GM13976 (cell line): ENCODE results near the gene LASP1.

ENCODE experiments used
- DNase-seq: peaks from one replicate; pipeline ENCODE4 v3.0.0; 2012; ENCODE audit warnings: low spot score
- in situ Hi-C: fragments of 300-500 bp; cut with MboI; formaldehyde crosslinking; loops from one replicate; pipeline ENCODE4 v1.12.0; 2022; ENCODE audit warnings: low sequenced_read_pairs, mixed read lengths, inconsistent platforms; ENCODE audit not compliant: unreplicated experiment
- TF ChIP-seq, protein P1 (sequence below): IDR thresholded peaks from 2 replicates; pipeline ENCODE4 v1.5.1; 2012; ENCODE audit warnings: borderline replicate concordance, mild to moderate bottlenecking; ENCODE audit not compliant: insufficient read depth; ENCODE audit errors: extremely low read depth, missing control alignments, control extremely low read depth

The LASP1 gene

GRCh38 chr17:38874505-38875400, 4.9 kb downstream of the LASP1 start:
- in situ Hi-C loops, result no loop called here
- no peak for DNase-seq
- TF ChIP-seq, protein P1, sequence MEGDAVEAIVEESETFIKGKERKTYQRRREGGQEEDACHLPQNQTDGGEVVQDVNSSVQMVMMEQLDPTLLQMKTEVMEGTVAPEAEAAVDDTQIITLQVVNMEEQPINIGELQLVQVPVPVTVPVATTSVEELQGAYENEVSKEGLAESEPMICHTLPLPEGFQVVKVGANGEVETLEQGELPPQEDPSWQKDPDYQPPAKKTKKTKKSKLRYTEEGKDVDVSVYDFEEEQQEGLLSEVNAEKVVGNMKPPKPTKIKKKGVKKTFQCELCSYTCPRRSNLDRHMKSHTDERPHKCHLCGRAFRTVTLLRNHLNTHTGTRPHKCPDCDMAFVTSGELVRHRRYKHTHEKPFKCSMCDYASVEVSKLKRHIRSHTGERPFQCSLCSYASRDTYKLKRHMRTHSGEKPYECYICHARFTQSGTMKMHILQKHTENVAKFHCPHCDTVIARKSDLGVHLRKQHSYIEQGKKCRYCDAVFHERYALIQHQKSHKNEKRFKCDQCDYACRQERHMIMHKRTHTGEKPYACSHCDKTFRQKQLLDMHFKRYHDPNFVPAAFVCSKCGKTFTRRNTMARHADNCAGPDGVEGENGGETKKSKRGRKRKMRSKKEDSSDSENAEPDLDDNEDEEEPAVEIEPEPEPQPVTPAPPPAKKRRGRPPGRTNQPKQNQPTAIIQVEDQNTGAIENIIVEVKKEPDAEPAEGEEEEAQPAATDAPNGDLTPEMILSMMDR, result no peak

DNA sequence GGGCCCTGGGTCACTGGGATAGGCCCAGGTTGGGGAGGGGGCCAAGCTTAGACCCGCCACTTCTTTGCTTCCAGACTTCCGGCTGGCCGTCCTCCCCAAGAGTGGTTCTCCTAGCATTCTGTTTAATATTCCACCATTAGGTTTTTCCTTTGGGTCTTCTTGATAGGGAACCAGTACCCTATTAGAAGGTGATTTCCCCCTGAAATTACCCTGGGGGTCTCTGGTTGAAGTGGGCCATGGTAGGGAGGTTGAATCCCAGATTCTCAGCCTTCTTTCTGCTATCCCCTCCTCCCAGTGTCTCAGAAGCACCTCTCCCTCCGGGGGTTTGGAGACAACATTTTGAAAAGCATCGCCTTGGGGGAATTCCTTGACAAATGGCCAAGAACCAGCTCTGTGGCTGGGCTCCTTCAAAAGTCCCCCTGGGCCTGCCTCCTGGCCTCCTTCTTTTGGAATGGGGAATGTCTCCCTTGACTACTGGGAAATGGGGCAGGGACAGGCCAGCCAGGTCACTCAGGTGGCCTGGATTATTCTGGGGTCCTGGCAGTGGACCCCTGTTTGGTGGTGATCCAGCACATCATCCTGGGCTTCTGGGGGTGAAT, 5.7 kb downstream of the LASP1 start:
- in situ Hi-C loops, result no loop called here
- no peak for DNase-seq
- TF ChIP-seq, protein P1, result no peak

DNA sequence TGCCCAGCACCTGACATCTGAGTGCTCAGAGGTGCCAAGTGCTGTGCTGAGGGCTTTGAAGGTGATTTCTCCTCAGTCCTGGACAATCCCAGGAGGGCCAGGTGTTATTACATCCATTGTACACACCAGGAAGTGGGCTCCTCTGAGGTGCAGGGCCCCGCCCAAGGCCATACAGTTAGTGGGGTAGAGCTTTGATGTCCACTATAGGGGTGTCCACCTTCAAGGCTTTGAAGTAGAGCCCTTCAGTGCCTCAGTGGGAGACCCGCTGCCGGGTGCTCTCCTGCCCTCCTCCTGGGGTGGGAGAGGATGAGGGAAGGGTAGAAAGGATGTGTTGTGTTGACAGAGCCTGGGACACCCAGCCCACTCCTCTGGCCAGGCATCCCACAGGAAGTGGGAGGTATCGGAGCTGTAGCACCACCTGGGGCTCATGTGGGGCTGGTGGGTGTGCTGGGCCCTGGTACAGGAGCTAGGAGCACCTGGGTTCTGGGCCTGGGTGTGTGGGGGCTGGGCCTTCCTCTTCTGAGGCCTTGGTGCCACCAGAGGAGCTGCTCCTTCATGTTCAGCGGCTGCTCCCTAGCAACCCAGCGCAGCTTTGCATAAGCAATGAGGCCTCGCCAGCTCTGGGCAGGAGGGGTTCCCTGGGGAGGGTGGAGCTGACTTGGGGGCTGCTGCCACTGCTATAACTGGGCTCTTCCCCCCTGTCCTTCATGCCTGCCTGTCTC, 7.4 kb downstream of the LASP1 start:
- no peak for DNase-seq
- TF ChIP-seq, protein P1, result no peak
- in situ Hi-C loops, result no loop called here

GRCh38 chr17:38879878-38880665, 10.2 kb downstream of the LASP1 start:
- in situ Hi-C loops, result no loop called here
- TF ChIP-seq, protein P1, result no peak
- DNase-seq, result no peak

- TF ChIP-seq, protein P1, result no peak
- no peak for DNase-seq
- in situ Hi-C loops, result no loop called here
These were observed 11.8 kb downstream of the LASP1 start for GRCh38 chr17:38881600-38882191.
